PFSK-1 (cell line): ENCODE results near the gene MGLL.

ENCODE experiments used
- FOXP2 ChIP-seq: optimal IDR thresholded peaks from 2 replicates; pipeline ENCODE3; 2011; ENCODE audit warnings: borderline replicate concordance, control low read depth, inconsistent platforms; ENCODE audit not compliant: insufficient read depth; ENCODE audit errors: extremely low read length, extremely low read depth
- POLR2AphosphoS5 ChIP-seq: IDR thresholded peaks from 2 replicates; pipeline ENCODE4 v1.6.1; 2012; ENCODE audit warnings: low read depth, mild to moderate bottlenecking, control low read depth, low read length, moderate library complexity
- REST ChIP-seq, 2 experiments: IDR thresholded peaks; 2 replicates each; pipeline versions ENCODE4 v1.6.1 to v1.8.0; 2011 to 2012; ENCODE audit warnings: low read depth in 2 of 2, low read length in 2 of 2, control low read depth in 1 of 2, inconsistent platforms in 1 of 2, mild to moderate bottlenecking in 1 of 2, moderate library complexity in 1 of 2; ENCODE audit not compliant: insufficient read depth in 1 of 2
- SIN3A ChIP-seq: IDR thresholded peaks from 2 replicates; pipeline ENCODE4 v1.6.1; 2012; ENCODE audit warnings: mild to moderate bottlenecking, low read length, moderate library complexity, borderline replicate concordance; ENCODE audit not compliant: insufficient read depth
- TAF1 ChIP-seq: IDR thresholded peaks from 2 replicates; pipeline ENCODE4 v1.6.1; 2012; ENCODE audit warnings: low read length, control low read depth, borderline replicate concordance; ENCODE audit not compliant: insufficient read depth

The MGLL gene

GRCh38 chr3:127840671-127841070, 18.4 kb upstream of the MGLL start:
- no peak for TF ChIP-seq POLR2AphosphoS5
- no peak for TF ChIP-seq SIN3A
- no peak for TF ChIP-seq REST (IDR thresholded peaks at IDR 0.05; ENCODE audit: insufficient read depth in 1 of 2, low read depth in 2 of 2, low read length in 2 of 2)

GRCh38 chr3:127839099-127839498, 16.8 kb upstream of the MGLL start:
- TF ChIP-seq SIN3A (no peak), FOXP2 (no peak), REST (IDR thresholded peaks at IDR 0.05; ENCODE audit: insufficient read depth in 1 of 2, low read depth in 2 of 2, low read length in 2 of 2) (no peak), TAF1 (no peak), POLR2AphosphoS5 (no peak)

GRCh38 chr3:127835993-127836882, 13.9 kb upstream of the MGLL start:
- TF ChIP-seq FOXP2 (no peak), POLR2AphosphoS5 (no peak), SIN3A (no peak), REST (IDR thresholded peaks at IDR 0.05; ENCODE audit: insufficient read depth in 1 of 2, low read depth in 2 of 2, low read length in 2 of 2) (no peak), TAF1 (no peak)

- no peak for TF ChIP-seq REST (IDR thresholded peaks at IDR 0.05; ENCODE audit: insufficient read depth in 1 of 2, low read depth in 2 of 2, low read length in 2 of 2)
- TF ChIP-seq SIN3A, result no peak
- TF ChIP-seq TAF1, result no peak
- no peak for TF ChIP-seq POLR2AphosphoS5
- TF ChIP-seq FOXP2, result no peak
Observed at GRCh38 chr3:127834771-127835170, 12.5 kb upstream of the MGLL start.

GRCh38 chr3:127833281-127834032, 11.1 kb upstream of the MGLL start:
- TF ChIP-seq POLR2AphosphoS5, result no peak
- no peak for TF ChIP-seq TAF1
- TF ChIP-seq REST (IDR thresholded peaks at IDR 0.05; ENCODE audit: insufficient read depth in 1 of 2, low read depth in 2 of 2, low read length in 2 of 2), result no peak
- TF ChIP-seq FOXP2, result no peak
- TF ChIP-seq SIN3A, result no peak
